Measurements from ENCODE around the gene DENND2D.
A peak's percentile ranks its signal among the peaks of the same experiment; 100 is the strongest.

The DENND2D gene

GRCh38 chr1:111199881-111200801, at the start of gene DENND2D:
Gene DENND2D, minus strand, starts transcription at chr1:111200646. Its CDS starts 187 bp downstream, at chr1:111200459.
- DNase-seq (ENCODE audit: low spot score) (no peak), FAIRE-seq (no peak)

- FAIRE-seq, result no peak
These were observed 49.5 kb upstream of the DENND2D start for GRCh38 chr1:111249960-111250359.

GRCh38 chr1:111247125-111247838, 46.8 kb upstream of the DENND2D start:
- DNase-seq (ENCODE audit: low spot score), result no peak
- FAIRE-seq, result no peak

More at GRCh38 chr1:111249960-111250359, 49.5 kb upstream of the DENND2D start:
- DNase-seq (ENCODE audit: low spot score), result no peak

- FAIRE-seq, result no peak
- no peak for DNase-seq (ENCODE audit: low spot score)
These were observed 42.5 kb upstream of the DENND2D start for GRCh38 chr1:111242805-111243523.

GRCh38 chr1:111241797-111242196, 41.4 kb upstream of the DENND2D start:
- DNase-seq (ENCODE audit: low spot score), result no peak

GRCh38 chr1:111238056-111238795, 37.8 kb upstream of the DENND2D start:
- FAIRE-seq (no peak), DNase-seq (ENCODE audit: low spot score) (no peak)

More at GRCh38 chr1:111241797-111242196, 41.4 kb upstream of the DENND2D start:
- FAIRE-seq, result no peak

GRCh38 chr1:111236806-111237205, 36.4 kb upstream of the DENND2D start:
- FAIRE-seq, result no peak
- DNase-seq (ENCODE audit: low spot score), result no peak

GRCh38 chr1:111236379-111236778, 35.9 kb upstream of the DENND2D start:
- DNase-seq (ENCODE audit: low spot score) (no peak), FAIRE-seq (no peak)

GRCh38 chr1:111234866-111235265, 34.4 kb upstream of the DENND2D start:
- FAIRE-seq (no peak), DNase-seq (ENCODE audit: low spot score) (peak; percentile 77)

- FAIRE-seq (no peak), DNase-seq (ENCODE audit: low spot score) (peak; percentile 58)
These were observed 33.8 kb upstream of the DENND2D start for GRCh38 chr1:111234258-111234657.

- no peak for FAIRE-seq
- no peak for DNase-seq (ENCODE audit: low spot score)
These were observed 31.7 kb upstream of the DENND2D start for GRCh38 chr1:111232134-111232533.

GRCh38 chr1:111228748-111229126, 28.3 kb upstream of the DENND2D start:
- FAIRE-seq (no peak), DNase-seq (ENCODE audit: low spot score) (no peak)

- DNase-seq (ENCODE audit: low spot score) (peak; percentile 69), FAIRE-seq (no peak)
These were observed 27.7 kb upstream of the DENND2D start for GRCh38 chr1:111227851-111228747.

GRCh38 chr1:111227434-111227833, 27.0 kb upstream of the DENND2D start, which contains the start of gene CHI3L2:
Gene CHI3L2, plus strand, starts transcription at chr1:111227713. Its CDS starts 17 bp downstream, at chr1:111227730.
- DNase-seq (ENCODE audit: low spot score) (no peak), FAIRE-seq (no peak)

- FAIRE-seq, result no peak
These were observed 25.4 kb upstream of the DENND2D start for GRCh38 chr1:111225717-111226400.

GRCh38 chr1:111225091-111225490, 24.6 kb upstream of the DENND2D start:
- DNase-seq (ENCODE audit: low spot score) (no peak), FAIRE-seq (no peak)

More at GRCh38 chr1:111225717-111226400, 25.4 kb upstream of the DENND2D start:
- no peak for DNase-seq (ENCODE audit: low spot score)

GRCh38 chr1:111223126-111223685, 22.8 kb upstream of the DENND2D start:
- no peak for FAIRE-seq
- no peak for DNase-seq (ENCODE audit: low spot score)

GRCh38 chr1:111222308-111223125, 22.1 kb upstream of the DENND2D start:
- FAIRE-seq (no peak), DNase-seq (ENCODE audit: low spot score) (peak; percentile 56)
